ENCODE results near the gene OSBPL10.

DNA sequence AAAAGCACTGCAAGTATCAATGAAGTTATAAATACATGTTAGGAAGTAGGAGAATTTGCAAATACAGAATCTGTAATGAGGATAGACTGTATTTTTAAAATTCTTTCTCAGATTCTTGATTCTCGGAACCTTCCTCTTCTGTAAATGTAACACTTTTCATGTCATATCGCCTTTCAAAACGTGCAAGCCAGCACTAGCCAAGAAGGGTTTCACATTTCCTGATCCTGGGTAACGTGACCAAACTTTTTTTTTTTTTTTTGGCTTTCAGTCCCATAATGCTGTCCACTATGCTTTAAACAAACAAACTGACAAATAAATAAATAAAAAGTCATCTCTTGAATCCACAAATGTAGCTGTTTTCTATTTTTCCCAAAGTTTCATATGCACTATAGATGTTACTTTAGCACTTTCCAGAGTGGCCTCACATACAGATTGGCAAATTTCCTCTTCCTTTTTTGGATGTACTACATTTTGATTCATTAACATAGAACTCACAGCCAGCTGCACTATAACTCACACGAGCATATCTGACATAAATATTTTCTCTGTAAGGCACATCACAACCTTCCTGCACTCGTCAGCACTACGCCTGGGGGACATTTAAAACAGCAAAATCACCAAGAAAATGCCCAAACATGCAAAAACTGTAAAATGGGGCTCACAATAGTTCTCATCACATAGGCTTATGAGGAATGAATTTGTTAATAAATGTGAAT, 208.1 kb downstream of the OSBPL10 start:
- TF ChIP-seq, protein P1, sequence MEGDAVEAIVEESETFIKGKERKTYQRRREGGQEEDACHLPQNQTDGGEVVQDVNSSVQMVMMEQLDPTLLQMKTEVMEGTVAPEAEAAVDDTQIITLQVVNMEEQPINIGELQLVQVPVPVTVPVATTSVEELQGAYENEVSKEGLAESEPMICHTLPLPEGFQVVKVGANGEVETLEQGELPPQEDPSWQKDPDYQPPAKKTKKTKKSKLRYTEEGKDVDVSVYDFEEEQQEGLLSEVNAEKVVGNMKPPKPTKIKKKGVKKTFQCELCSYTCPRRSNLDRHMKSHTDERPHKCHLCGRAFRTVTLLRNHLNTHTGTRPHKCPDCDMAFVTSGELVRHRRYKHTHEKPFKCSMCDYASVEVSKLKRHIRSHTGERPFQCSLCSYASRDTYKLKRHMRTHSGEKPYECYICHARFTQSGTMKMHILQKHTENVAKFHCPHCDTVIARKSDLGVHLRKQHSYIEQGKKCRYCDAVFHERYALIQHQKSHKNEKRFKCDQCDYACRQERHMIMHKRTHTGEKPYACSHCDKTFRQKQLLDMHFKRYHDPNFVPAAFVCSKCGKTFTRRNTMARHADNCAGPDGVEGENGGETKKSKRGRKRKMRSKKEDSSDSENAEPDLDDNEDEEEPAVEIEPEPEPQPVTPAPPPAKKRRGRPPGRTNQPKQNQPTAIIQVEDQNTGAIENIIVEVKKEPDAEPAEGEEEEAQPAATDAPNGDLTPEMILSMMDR (conservative IDR thresholded peaks at IDR 0.05 in 1 of 2, IDR thresholded peaks at IDR 0.05 in 1 of 2; ENCODE audit: low read depth in 1 of 2, low read length in 2 of 2): no peak
- no peak for TF ChIP-seq EZH2 (IDR thresholded peaks at IDR 0.05; ENCODE audit: low read length, missing control alignments)

Data from fibroblast of lung (primary cell).